DOHH2 (cell line): ENCODE data around the gene AP4E1.
"Not testable (repeated sequence)": the region's sequence is repeated elsewhere in the genome, so short reads cannot be mapped to it uniquely, and the experiment has no call there.

Experiments
- H3F3A ChIP-seq: fragments of 200-600 bp; sonication (generic), shearing (Covaris generic); 2 replicates; pipeline ENCODE4 v1.6.0; 2016; ENCODE audit warnings: antibody characterized with exemption, mild to moderate bottlenecking; ENCODE audit not compliant: control insufficient read depth, insufficient read depth
- H3K27ac ChIP-seq: fragments of 200-600 bp; sonication (generic); 2 replicates; pipeline ENCODE4 v1.5.1; 2014; ENCODE audit warnings: low read depth, mild to moderate bottlenecking, low read length, moderate library complexity
- H3K27me3 ChIP-seq: fragments of 200-600 bp; sonication (generic); 2 replicates; pipeline ENCODE4 v1.6.1; 2014; ENCODE audit warnings: mild to moderate bottlenecking, low read length, mixed read lengths; ENCODE audit not compliant: control insufficient read depth
- H3K36me3 ChIP-seq: fragments of 200-600 bp; sonication (generic); 2 replicates; pipeline ENCODE4 v1.6.1; 2014; ENCODE audit warnings: mild to moderate bottlenecking, low read length, moderate library complexity, mixed read lengths; ENCODE audit not compliant: control insufficient read depth
- H3K4me1 ChIP-seq: fragments of 200-600 bp; sonication (generic); 2 replicates; pipeline ENCODE4 v1.6.1; 2014; ENCODE audit warnings: mild to moderate bottlenecking, low read length, mixed read lengths; ENCODE audit not compliant: control insufficient read depth
- H3K4me2 ChIP-seq: fragments of 200-600 bp; sonication (generic); 2 replicates; pipeline ENCODE4 v1.6.0; 2014; ENCODE audit warnings: mild to moderate bottlenecking, low read length, moderate library complexity
- H3K4me3 ChIP-seq: fragments of 200-600 bp; sonication (generic); 2 replicates; pipeline ENCODE4 v1.5.1; 2014; ENCODE audit warnings: mild to moderate bottlenecking, low read length, mixed read lengths
- H3K79me2 ChIP-seq: fragments of 200-600 bp; sonication (generic); 2 replicates; pipeline ENCODE4 v1.6.1; 2014; ENCODE audit warnings: mild to moderate bottlenecking, low read length, mixed read lengths; ENCODE audit not compliant: control insufficient read depth
- H3K9me2 ChIP-seq: fragments of 200-600 bp; sonication (generic); replicated peaks from 2 replicates; pipeline ENCODE4 v1.6.1; 2014; ENCODE audit warnings: mild to moderate bottlenecking, low read length, mixed read lengths; ENCODE audit not compliant: control insufficient read depth
- H3K9me3 ChIP-seq: fragments of 200-600 bp; sonication (generic); 2 replicates; pipeline ENCODE4 v1.6.1; 2014; ENCODE audit warnings: antibody characterized with exemption, low read length, mixed read lengths; ENCODE audit not compliant: control insufficient read depth, insufficient read depth
- H4K20me1 ChIP-seq: fragments of 200-600 bp; sonication (generic); 2 replicates; pipeline ENCODE4 v1.6.0; 2014; ENCODE audit warnings: low read depth, mild to moderate bottlenecking, antibody characterized with exemption, low read length, moderate library complexity; ENCODE audit not compliant: control insufficient read depth, insufficient read depth
- EZH2phosphoT487 ChIP-seq: fragments of 200-600 bp; sonication (generic); IDR thresholded peaks from 2 replicates; pipeline ENCODE4 v1.6.1; 2017; ENCODE audit warnings: borderline replicate concordance, mild to moderate bottlenecking, antibody characterized with exemption, low read length, moderate library complexity, mixed read lengths
- TF ChIP-seq, protein P1 (sequence below): fragments of 200-600 bp; sonication (generic); IDR thresholded peaks from one replicate; pipeline ENCODE4 v1.5.1; 2014; ENCODE audit warnings: antibody characterized with exemption, mild to moderate bottlenecking, low read depth, low read length; ENCODE audit not compliant: poor library complexity, severe bottlenecking

Gene AP4E1

DNA sequence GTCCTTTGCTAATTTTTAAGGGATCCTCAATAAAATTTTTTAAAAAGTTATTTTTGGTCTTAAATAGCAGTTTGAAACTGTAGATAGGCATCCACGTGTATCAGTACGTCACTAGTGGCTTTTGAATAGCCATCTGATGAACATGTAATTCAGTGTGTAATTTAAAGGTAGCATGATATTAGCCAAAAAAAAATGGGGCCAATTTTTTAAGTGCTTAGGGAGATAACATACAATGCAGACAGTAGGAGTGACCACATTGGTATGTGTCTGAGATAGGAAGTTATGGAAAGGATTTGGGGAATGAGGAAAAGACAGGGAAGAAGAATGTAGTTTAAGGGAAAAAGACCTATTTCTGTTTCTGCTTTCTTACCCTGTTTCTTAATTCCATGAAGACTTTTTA lies 2.5 kb downstream of the AP4E1 start:
- no peak for TF ChIP-seq EZH2phosphoT487
- TF ChIP-seq, protein P1, sequence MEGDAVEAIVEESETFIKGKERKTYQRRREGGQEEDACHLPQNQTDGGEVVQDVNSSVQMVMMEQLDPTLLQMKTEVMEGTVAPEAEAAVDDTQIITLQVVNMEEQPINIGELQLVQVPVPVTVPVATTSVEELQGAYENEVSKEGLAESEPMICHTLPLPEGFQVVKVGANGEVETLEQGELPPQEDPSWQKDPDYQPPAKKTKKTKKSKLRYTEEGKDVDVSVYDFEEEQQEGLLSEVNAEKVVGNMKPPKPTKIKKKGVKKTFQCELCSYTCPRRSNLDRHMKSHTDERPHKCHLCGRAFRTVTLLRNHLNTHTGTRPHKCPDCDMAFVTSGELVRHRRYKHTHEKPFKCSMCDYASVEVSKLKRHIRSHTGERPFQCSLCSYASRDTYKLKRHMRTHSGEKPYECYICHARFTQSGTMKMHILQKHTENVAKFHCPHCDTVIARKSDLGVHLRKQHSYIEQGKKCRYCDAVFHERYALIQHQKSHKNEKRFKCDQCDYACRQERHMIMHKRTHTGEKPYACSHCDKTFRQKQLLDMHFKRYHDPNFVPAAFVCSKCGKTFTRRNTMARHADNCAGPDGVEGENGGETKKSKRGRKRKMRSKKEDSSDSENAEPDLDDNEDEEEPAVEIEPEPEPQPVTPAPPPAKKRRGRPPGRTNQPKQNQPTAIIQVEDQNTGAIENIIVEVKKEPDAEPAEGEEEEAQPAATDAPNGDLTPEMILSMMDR = no peak
- H3K36me3 ChIP-seq = peaks cover 47% of the 10 kb centered on the region
- H4K20me1 ChIP-seq = no peaks in the 10 kb centered on the region
- no peaks in the 10 kb centered on the region for H3K9me3 ChIP-seq
- no peak overlapping the region for H3K27ac ChIP-seq
- no peaks in the 10 kb centered on the region for H3K27me3 ChIP-seq
- peaks cover 51% of the 10 kb centered on the region for H3K79me2 ChIP-seq
- peaks cover 30% of the 10 kb centered on the region for H3K4me1 ChIP-seq
- H3K4me2 ChIP-seq = 0 out of 2 replicates have a peak overlapping the region, but pooled peaks have one; percentile 20
- H3K4me3 ChIP-seq = no peak overlapping the region
- peaks cover 4% of the 10 kb centered on the region; the same call in 1 of the 2 replicates for H3F3A ChIP-seq
- no peaks in the 10 kb centered on the region for H3K9me2 ChIP-seq

DNA sequence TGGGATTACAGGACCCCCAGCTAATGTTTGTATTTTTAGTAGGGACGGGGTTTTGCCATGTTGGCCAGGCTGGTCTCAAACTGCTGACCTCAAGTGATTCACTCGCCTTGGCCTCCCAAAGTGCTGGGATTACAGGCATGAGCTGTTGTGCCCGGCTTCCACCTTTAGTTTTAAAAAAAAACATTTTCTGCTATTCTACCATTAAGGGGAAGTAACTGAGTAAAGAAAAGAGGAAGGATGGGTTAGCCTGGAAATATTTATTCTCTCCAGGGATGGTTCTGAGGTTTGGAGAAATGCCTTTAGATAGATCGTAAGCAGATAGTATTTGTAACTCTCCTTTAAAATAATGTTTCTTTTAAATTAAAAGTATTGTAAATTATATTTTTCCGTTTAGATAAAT lies 3.1 kb downstream of the AP4E1 start:
- Histone ChIP-seq H3F3A (peaks cover 4% of the 10 kb centered on the region; the same call in 1 of the 2 replicates), H3K9me2 (no peaks in the 10 kb centered on the region), H3K9me3 (no peaks in the 10 kb centered on the region), H3K4me3 (no peak overlapping the region), H3K27ac (no peak overlapping the region), H4K20me1 (no peaks in the 10 kb centered on the region), H3K4me2 (no peak overlapping the region), H3K27me3 (no peaks in the 10 kb centered on the region), H3K36me3 (peaks cover 51% of the 10 kb centered on the region), H3K4me1 (peaks cover 30% of the 10 kb centered on the region), H3K79me2 (peaks cover 51% of the 10 kb centered on the region)
- no peak for TF ChIP-seq EZH2phosphoT487
- TF ChIP-seq, protein P1 = no peak

DNA sequence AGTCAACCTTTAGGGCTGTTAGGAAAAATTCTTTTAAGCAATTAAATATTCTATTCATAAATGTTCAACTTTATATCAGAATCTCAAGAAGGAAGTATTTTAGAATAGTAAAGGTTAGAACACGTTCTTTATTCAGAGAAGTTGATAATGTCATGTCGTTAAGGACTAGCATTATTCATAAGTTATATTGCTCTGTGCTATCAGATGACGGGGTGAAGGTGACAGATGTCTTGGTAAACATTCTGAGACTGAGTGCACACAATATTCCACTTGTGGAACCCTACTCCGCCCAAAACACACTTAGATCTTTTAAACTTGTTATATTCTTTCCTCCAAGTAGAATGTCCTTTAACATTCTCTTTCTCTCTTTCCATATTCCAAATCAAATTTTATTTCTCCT lies 7.9 kb downstream of the AP4E1 start:
- Histone ChIP-seq H3K27me3 (no peaks in the 10 kb centered on the region), H3K4me2 (no peak overlapping the region), H3K27ac (no peak overlapping the region), H3K36me3 (peaks cover 58% of the 10 kb centered on the region), H3K4me3 (no peak overlapping the region), H3K9me2 (no peaks in the 10 kb centered on the region), H3F3A (no peaks in the 10 kb centered on the region), H3K9me3 (no peaks in the 10 kb centered on the region), H3K4me1 (peaks cover 3% of the 10 kb centered on the region), H3K79me2 (peaks cover 9% of the 10 kb centered on the region), H4K20me1 (no peaks in the 10 kb centered on the region)
- TF ChIP-seq EZH2phosphoT487 = no peak
- TF ChIP-seq, protein P1 = no peak

DNA sequence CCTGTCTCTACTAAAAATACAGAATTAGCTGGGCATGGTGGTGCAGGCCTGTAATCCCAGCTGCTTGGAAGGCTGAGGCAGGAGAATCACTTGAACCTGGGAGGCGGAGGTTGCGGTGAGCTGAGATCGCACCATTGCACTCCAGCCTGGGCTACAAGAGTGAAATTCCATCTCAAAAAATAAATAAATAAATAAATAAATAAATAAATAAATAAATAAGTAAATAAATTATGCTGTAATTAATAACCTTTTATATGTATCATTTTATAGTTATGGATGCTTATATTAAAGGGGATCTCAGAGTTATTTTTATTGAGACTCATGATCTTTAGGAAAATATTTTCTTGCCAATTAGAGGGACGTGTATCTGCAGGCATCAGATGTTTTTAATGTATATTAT lies 10.9 kb downstream of the AP4E1 start:
- H3K36me3 ChIP-seq = peaks cover 49% of the 10 kb centered on the region
- not testable (repeated sequence) for H3K4me2 ChIP-seq, H3K79me2 ChIP-seq, H3K27me3 ChIP-seq, H3K4me3 ChIP-seq, H3K27ac ChIP-seq, H3K4me1 ChIP-seq, H3K9me2 ChIP-seq, H3F3A ChIP-seq, H3K9me3 ChIP-seq, H4K20me1 ChIP-seq
